ENCODE measurements around the gene AHNAK. TPM values are rescaled to one million over a fixed set of nuclear protein-coding genes. Genes with fewer than 3 reads are reported as not detected.

AHNAK gene
- total and polyA plus RNA-seq, 5 donors: 78.1 to 371 (median 311) TPM

Small RNAs within 50 kb of the gene (microRNA-seq; reads per million reads assigned to microRNA genes)
- gene MIR6747: 0 to 0.42 reads per million in 2 donors

Other genes with a start within 250 kb of the AHNAK start
- gene SCGB1D4, start 247.7 kb downstream of the AHNAK start, total RNA-seq: not detected
- gene SCGB1D4, start 247.7 kb downstream of the AHNAK start, polyA plus RNA-seq: not detected
- 1 to 10 TPM; 4.9 to 8.1 (median 6.5) TPM for gene ASRGL1, start 209.4 kb downstream of the AHNAK start, total RNA-seq
- 4.3 TPM for gene ASRGL1, start 209.4 kb downstream of the AHNAK start, polyA plus RNA-seq
- gene SCGB1A1, start 127.8 kb downstream of the AHNAK start, total RNA-seq: not detected
- gene SCGB1A1, start 127.8 kb downstream of the AHNAK start, polyA plus RNA-seq: not detected
- 1,000 to 10,000 TPM in 1 of 4 donors, 100 to 1,000 TPM in 3; 807 to 1,060 (median 897) TPM for gene EEF1G, start 27.1 kb upstream of the AHNAK start, total RNA-seq
- gene EEF1G, start 27.1 kb upstream of the AHNAK start, polyA plus RNA-seq: 770 TPM
- 10 to 100 TPM in 3 of 4 donors, 1 to 10 TPM in 1; 8.0 to 15.3 (median 11.5) TPM for gene TUT1, start 44.7 kb upstream of the AHNAK start, total RNA-seq
- gene TUT1, start 44.7 kb upstream of the AHNAK start, polyA plus RNA-seq: 10.7 TPM
- gene MTA2, start 55.1 kb upstream of the AHNAK start, total RNA-seq: 10 to 100 TPM; 34.8 to 47.6 (median 38.3) TPM
- 24.1 TPM for gene MTA2, start 55.1 kb upstream of the AHNAK start, polyA plus RNA-seq
- 10 to 100 TPM; 23.5 to 33.3 (median 26.7) TPM for gene EML3, start 66.0 kb upstream of the AHNAK start, total RNA-seq
- gene EML3, start 66.0 kb upstream of the AHNAK start, polyA plus RNA-seq: 23.9 TPM
- 1 to 10 TPM; 6.1 to 7.9 (median 6.6) TPM for gene ROM1, start 66.5 kb upstream of the AHNAK start, total RNA-seq
- 7.9 TPM for gene ROM1, start 66.5 kb upstream of the AHNAK start, polyA plus RNA-seq
- gene B3GAT3, start 75.2 kb upstream of the AHNAK start, total RNA-seq: 10 to 100 TPM; 10.7 to 23.1 (median 16.7) TPM
- gene B3GAT3, start 75.2 kb upstream of the AHNAK start, polyA plus RNA-seq: 18.7 TPM
- gene GANAB, start 99.8 kb upstream of the AHNAK start, total RNA-seq: 100 to 1,000 TPM; 112 to 137 (median 122) TPM
- gene GANAB, start 99.8 kb upstream of the AHNAK start, polyA plus RNA-seq: 66.5 TPM
- gene INTS5, start 106.5 kb upstream of the AHNAK start, total RNA-seq: 10 to 100 TPM; 10.4 to 13.3 (median 11.8) TPM
- 6.1 TPM for gene INTS5, start 106.5 kb upstream of the AHNAK start, polyA plus RNA-seq
- 10 to 100 TPM; 30.6 to 41.1 (median 35.2) TPM for gene C11orf98, start 118.4 kb upstream of the AHNAK start, total RNA-seq
- gene C11orf98, start 118.4 kb upstream of the AHNAK start, polyA plus RNA-seq: 79.7 TPM
- gene CSKMT, start 118.5 kb upstream of the AHNAK start, total RNA-seq: 1 to 10 TPM; 6.6 to 9.5 (median 7.3) TPM
- 5.2 TPM for gene CSKMT, start 118.5 kb upstream of the AHNAK start, polyA plus RNA-seq
- 1 to 10 TPM; 5.2 to 8.6 (median 6.5) TPM for gene UQCC3, start 124.9 kb upstream of the AHNAK start, total RNA-seq
- 12.9 TPM for gene UQCC3, start 124.9 kb upstream of the AHNAK start, polyA plus RNA-seq
- 1 to 10 TPM; 3.2 to 5.8 (median 3.6) TPM for gene LBHD1, start 125.5 kb upstream of the AHNAK start, total RNA-seq
- 7.3 TPM for gene LBHD1, start 125.5 kb upstream of the AHNAK start, polyA plus RNA-seq
- gene UBXN1, start 132.3 kb upstream of the AHNAK start, total RNA-seq: 10 to 100 TPM; 76.6 to 95.7 (median 83.6) TPM
- gene UBXN1, start 132.3 kb upstream of the AHNAK start, polyA plus RNA-seq: 101 TPM
- 1 to 10 TPM; 1.4 to 3.3 (median 2.3) TPM for gene LRRN4CL, start 142.7 kb upstream of the AHNAK start, total RNA-seq
- 3.0 TPM for gene LRRN4CL, start 142.7 kb upstream of the AHNAK start, polyA plus RNA-seq
- 10 to 100 TPM; 20.0 to 27.6 (median 26.5) TPM for gene BSCL2, start 160.6 kb upstream of the AHNAK start, total RNA-seq
- gene BSCL2, start 160.6 kb upstream of the AHNAK start, polyA plus RNA-seq: 34.3 TPM
- gene GNG3, start 160.9 kb upstream of the AHNAK start, total RNA-seq: not detected
- gene GNG3, start 160.9 kb upstream of the AHNAK start, polyA plus RNA-seq: 0.57 TPM
- 10 to 100 TPM; 29.3 to 37.2 (median 35.5) TPM for gene HNRNPUL2, start 180.7 kb upstream of the AHNAK start, total RNA-seq
- 33.2 TPM for gene HNRNPUL2, start 180.7 kb upstream of the AHNAK start, polyA plus RNA-seq
- gene TTC9C, start 181.7 kb upstream of the AHNAK start, total RNA-seq: 10 to 100 TPM; 11.7 to 17.0 (median 14.6) TPM
- gene TTC9C, start 181.7 kb upstream of the AHNAK start, polyA plus RNA-seq: 18.4 TPM
- 10 to 100 TPM in 2 of 4 donors, 1 to 10 TPM in 2; 7.8 to 14.5 (median 9.5) TPM for gene ZBTB3, start 207.4 kb upstream of the AHNAK start, total RNA-seq
- 4.0 TPM for gene ZBTB3, start 207.4 kb upstream of the AHNAK start, polyA plus RNA-seq
- gene POLR2G, start 214.8 kb upstream of the AHNAK start, total RNA-seq: 10 to 100 TPM; 34.4 to 43.3 (median 37.4) TPM
- gene POLR2G, start 214.8 kb upstream of the AHNAK start, polyA plus RNA-seq: 51.1 TPM
- gene TAF6L, start 224.6 kb upstream of the AHNAK start, total RNA-seq: 10 to 100 TPM in 1 of 4 donors, 1 to 10 TPM in 3; 8.0 to 17.1 (median 9.6) TPM
- 10.4 TPM for gene TAF6L, start 224.6 kb upstream of the AHNAK start, polyA plus RNA-seq
- 10 to 100 TPM; 19.2 to 21.8 (median 19.7) TPM for gene TMEM179B, start 240.6 kb upstream of the AHNAK start, total RNA-seq
- gene TMEM179B, start 240.6 kb upstream of the AHNAK start, polyA plus RNA-seq: 29.7 TPM
- 10 to 100 TPM; 12.7 to 17.2 (median 16.3) TPM for gene TMEM223, start 245.2 kb upstream of the AHNAK start, total RNA-seq
- gene TMEM223, start 245.2 kb upstream of the AHNAK start, polyA plus RNA-seq: 29.5 TPM

All from right cardiac atrium (tissue), 5 donors.